GM18505 (cell line): ENCODE results near the gene GBP3.
"Not testable (repeated sequence)": the region's sequence is repeated elsewhere in the genome, so short reads cannot be mapped to it uniquely, and the experiment has no call there.

Source experiments
- ATAC-seq: cut with Tn5 transposase; IDR thresholded peaks from one replicate; pipeline ENCODE4 v1.9.1; 2021; ENCODE audit not compliant: unreplicated experiment
- POLR2A ChIP-seq: IDR thresholded peaks from 4 replicates; pipeline ENCODE4 v1.6.1; 2011; ENCODE audit warnings: borderline replicate concordance; ENCODE audit not compliant: insufficient read depth, insufficient read length; ENCODE audit errors: extremely low read depth

Gene GBP3

DNA sequence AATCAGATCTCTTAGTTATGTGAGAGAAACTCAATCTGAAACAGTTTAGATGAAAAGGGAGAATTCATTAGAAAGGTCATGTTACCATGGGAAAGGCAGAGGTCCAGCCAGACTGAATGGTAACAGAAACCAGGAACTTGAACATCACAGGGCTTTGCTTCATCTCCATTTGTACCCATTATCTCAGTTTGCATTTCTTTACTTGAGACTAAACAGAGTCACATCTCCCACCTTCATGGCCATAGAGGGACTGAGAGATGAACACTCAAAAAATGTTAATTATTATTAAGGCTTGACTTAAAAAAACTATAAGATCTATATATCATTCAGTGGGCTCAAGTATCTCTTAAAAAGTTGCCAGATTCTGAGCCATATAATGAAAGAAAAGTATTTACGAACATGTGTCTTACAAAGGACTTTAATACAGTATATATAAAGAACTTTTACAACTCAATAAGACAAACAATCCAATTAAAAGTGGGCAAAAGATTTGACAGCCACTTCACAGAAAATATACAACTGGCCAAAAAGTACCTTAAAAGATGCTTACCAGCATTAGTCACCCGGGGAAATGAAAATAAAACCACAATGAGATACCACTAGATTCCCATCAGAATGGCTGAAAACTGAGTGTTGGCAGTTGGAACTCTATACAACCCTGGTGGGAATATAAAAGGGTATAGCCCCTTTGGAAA lies 43.5 kb downstream of the GBP3 start:
- ATAC-seq = no peak
- TF ChIP-seq POLR2A = no peak

DNA sequence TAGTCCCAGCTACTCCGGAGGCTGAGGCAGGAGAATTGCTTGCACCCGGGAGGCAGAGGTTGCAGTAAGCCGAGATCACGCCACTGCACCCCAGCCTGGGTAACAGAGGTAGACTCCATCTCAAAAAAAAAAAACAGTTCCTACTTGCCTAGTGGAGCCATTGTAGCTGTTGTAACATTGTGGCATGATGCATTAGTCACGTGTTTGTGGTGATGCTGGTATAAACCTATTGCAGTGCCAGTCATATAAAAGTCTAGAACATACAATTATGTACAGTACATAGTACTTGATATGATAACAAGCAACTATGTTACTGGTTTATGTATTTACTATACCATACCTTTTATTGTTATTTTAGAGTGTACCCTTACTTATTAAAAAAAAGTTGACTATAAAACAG lies 46.4 kb downstream of the GBP3 start:
- ATAC-seq = no peak
- no peak for TF ChIP-seq POLR2A

DNA sequence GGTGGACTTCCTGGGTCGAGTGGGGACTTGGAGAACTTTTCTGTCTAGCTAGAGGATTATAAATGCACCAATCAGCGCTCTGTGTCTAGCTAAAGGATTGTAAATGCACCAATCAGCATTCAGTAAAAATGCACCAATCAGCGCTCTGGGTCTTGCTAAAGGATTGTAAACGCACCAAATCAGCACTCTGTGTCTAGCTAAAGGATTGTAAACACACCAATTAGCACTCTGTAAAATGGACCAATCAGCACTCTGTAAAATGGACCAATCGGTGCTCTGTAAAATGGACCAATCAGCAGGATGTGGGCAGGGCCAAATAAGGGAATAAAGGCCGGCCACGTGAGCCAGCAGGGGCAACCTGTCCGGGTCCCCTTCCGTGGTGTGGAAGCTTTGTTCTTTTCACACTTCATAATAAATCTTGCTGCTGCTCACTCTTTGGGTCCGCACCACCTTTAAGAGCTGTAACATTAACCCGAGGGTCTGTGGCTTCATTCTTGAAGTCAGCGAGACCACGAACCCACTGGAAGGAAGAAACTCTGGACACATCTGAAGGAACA lies 48.0 kb downstream of the GBP3 start:
- ATAC-seq = not testable (repeated sequence)

DNA sequence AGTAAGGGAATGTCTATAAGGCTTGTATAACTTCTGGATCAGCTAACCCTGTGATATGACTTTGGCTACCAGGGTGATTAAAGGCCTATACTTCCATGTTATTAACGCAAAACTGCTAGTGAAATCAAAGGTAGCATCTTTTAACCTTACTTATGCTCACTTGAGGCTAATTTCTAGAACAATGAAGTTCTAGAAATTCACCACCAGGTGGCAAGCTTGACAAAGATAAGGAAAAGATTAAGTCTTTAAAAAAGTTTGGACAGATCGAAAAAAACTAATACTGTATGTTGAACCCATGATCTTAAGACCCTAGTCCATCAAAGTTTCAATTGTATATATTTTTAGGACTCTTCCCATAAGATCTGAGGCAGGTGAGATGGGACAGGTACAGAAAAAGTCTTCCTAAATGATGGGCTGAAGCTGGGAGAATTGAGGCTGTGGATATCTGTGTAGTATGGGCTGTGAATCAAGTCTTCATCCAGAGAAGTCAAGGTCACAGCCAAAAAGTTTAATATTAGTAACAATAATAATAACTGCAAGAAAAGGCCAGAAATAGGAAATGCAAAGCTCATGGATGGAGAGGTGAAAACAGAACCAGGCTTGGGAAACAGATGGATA lies 49.0 kb downstream of the GBP3 start:
- ATAC-seq = no peak
- TF ChIP-seq POLR2A = no peak

DNA sequence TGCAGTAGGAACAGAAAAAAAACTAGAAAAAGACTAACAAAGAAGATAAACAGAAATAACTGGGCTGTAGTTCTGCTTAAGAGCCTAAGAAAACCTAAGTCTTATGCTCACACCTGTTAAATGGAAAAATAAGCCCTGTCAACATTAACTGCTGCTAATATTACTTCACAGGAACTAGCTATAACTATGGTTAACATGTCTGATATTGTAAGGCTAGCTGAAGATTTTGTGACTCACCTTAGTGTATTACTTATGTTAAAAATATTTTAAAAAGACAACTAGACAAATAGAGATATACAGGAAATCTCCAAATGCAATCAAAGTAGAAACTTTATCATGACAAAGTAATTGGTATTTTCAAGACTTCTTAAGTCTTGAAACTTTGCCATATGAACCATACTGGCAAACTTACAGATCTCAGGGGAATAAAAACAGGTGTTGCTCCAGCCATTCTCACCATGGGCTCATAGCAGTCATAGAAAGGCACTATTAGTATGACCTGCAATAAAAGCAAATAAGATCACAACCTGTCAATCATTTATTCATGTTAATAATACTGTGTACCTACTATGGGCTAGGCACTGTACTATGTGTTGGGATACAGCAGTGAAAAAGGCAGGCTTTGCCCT lies 60.9 kb downstream of the GBP3 start:
- TF ChIP-seq POLR2A = no peak
- no peak for ATAC-seq

DNA sequence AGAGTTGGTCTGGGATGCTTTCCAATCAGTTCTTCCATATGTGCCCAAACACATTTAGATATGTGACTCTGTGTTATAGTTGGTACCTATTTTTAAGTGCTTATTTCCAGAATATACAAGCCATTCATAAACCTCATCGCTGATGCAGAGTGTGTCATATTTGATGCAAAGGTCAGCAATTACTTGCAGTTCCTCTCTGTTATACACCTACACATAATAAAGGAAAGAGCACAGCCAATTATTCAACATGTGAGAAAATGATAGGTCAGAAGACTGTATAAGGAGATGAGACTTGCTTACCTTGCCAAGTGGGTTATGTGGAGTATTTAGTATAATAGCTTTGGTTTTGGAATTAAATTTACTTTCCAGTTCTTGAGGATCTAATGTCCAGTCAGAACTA lies 61.6 kb downstream of the GBP3 start:
- ATAC-seq = no peak
- TF ChIP-seq POLR2A = no peak
